GM21737 (cell line): Measurements from ENCODE around the gene CST9L.

Source experiments
- ATAC-seq: cut with Tn5 transposase; IDR thresholded peaks from one replicate; pipeline ENCODE4 v1.9.1; 2021; ENCODE audit warnings: mild to moderate bottlenecking, moderate library complexity; ENCODE audit not compliant: unreplicated experiment

Gene CST9L

GRCh38 chr20:23547613-23548012 is 20.7 kb downstream of the CST9L start:
- ATAC-seq: no peak

- no peak for ATAC-seq
Measured at GRCh38 chr20:23546435-23547144, 21.7 kb downstream of the CST9L start.

GRCh38 chr20:23544133-23544532 is 24.2 kb downstream of the CST9L start:
- ATAC-seq: no peak

GRCh38 chr20:23542801-23543200 is 25.5 kb downstream of the CST9L start:
- ATAC-seq: no peak

GRCh38 chr20:23541776-23542175 is 26.5 kb downstream of the CST9L start:
- no peak for ATAC-seq

GRCh38 chr20:23541330-23541729 is 27.0 kb downstream of the CST9L start:
- no peak for ATAC-seq

GRCh38 chr20:23540624-23541023 is 27.7 kb downstream of the CST9L start:
- no peak for ATAC-seq

GRCh38 chr20:23537030-23537429 is 31.3 kb downstream of the CST9L start:
- no peak for ATAC-seq

GRCh38 chr20:23536328-23536974 is 31.8 kb downstream of the CST9L start:
- ATAC-seq: no peak

GRCh38 chr20:23534801-23535593 is 33.3 kb downstream of the CST9L start:
- no peak for ATAC-seq

- no peak for ATAC-seq
Measured at GRCh38 chr20:23533161-23533560, 35.1 kb downstream of the CST9L start.

GRCh38 chr20:23532533-23532932 is 35.8 kb downstream of the CST9L start:
- no peak for ATAC-seq

- no peak for ATAC-seq
Measured at GRCh38 chr20:23530937-23531567, 37.2 kb downstream of the CST9L start.

GRCh38 chr20:23528867-23529431 is 39.3 kb downstream of the CST9L start:
- no peak for ATAC-seq

- ATAC-seq: no peak
Measured at GRCh38 chr20:23526850-23527249, 41.4 kb downstream of the CST9L start.

GRCh38 chr20:23524146-23524545 is 44.1 kb downstream of the CST9L start:
- no peak for ATAC-seq

- ATAC-seq: no peak
Measured at GRCh38 chr20:23520185-23520584, 48.1 kb downstream of the CST9L start.

- no peak for ATAC-seq
Measured at GRCh38 chr20:23519556-23519955, 48.7 kb downstream of the CST9L start.

GRCh38 chr20:23517719-23518118 is 50.6 kb downstream of the CST9L start:
- ATAC-seq: no peak

- no peak for ATAC-seq
Measured at GRCh38 chr20:23515250-23515939, 52.9 kb downstream of the CST9L start.
